ENCODE measurements around the gene FBXO5.

DNA sequence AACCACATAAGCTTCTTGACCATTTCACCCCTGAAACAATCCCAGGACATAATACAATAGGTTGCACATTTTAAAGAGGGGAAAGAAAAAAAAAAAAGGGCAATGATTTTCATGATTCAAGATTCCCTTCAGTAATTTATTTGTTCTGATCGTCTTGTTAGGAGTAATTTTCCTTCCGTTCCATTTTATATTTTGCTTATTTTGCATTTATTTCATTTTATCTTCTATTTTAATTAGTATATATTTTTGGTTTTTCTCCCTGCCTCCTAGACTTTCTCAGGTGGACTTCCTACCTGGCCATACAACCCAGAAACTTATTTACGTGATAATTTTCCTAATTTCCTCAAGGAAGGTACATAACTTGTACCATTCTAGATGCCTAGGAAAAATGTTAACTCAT lies 32.6 kb downstream of the FBXO5 start:
- TF ChIP-seq, protein P1, sequence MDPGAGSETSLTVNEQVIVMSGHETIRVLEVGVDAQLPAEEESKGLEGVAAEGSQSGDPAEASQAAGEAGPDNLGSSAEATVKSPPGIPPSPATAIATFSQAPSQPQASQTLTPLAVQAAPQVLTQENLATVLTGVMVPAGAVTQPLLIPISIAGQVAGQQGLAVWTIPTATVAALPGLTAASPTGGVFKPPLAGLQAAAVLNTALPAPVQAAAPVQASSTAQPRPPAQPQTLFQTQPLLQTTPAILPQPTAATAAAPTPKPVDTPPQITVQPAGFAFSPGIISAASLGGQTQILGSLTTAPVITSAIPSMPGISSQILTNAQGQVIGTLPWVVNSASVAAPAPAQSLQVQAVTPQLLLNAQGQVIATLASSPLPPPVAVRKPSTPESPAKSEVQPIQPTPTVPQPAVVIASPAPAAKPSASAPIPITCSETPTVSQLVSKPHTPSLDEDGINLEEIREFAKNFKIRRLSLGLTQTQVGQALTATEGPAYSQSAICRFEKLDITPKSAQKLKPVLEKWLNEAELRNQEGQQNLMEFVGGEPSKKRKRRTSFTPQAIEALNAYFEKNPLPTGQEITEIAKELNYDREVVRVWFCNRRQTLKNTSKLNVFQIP (CRISPR knock-in tag; IDR thresholded peaks at IDR 0.05; ENCODE audit: borderline replicate concordance, low read depth), result no peak
- TF ChIP-seq PPARA (CRISPR knock-in tag; IDR thresholded peaks at IDR 0.05; ENCODE audit: borderline replicate concordance) (no peak), CSDC2 (CRISPR knock-in tag; IDR thresholded peaks at IDR 0.05) (no peak)
